RWPE2 (cell line): Measurements from ENCODE around the gene CCR7.

ENCODE experiments used
- ATAC-seq: fragments of 200-7000 bp; cut with Tn5 transposase; 3 replicates; pipeline ENCODE4 v1.9.1; 2021; ENCODE audit warnings: low read depth
- DNase-seq: peaks from one replicate; pipeline ENCODE4 v3.0.0-alpha.2; 2020; ENCODE audit warnings: low spot score
- H3K27ac ChIP-seq: fragments of 450-650 bp; 2 replicates; pipeline ENCODE4 v1.5.1; 2017; ENCODE audit warnings: mild to moderate bottlenecking; ENCODE audit not compliant: poor library complexity, severe bottlenecking
- H3K27me3 ChIP-seq: fragments of 250-450 bp; sonication (Bioruptor Pico); 2 replicates; pipeline ENCODE4 v1.5.1; 2021; ENCODE audit warnings: mild to moderate bottlenecking, moderate library complexity; ENCODE audit not compliant: insufficient read depth, poor library complexity, severe bottlenecking
- H3K36me3 ChIP-seq: fragments of 250-450 bp; sonication (Bioruptor Pico); 2 replicates; pipeline ENCODE4 v1.5.1; 2020; ENCODE audit warnings: low read depth, mild to moderate bottlenecking, moderate library complexity
- H3K4me1 ChIP-seq: fragments of 250-450 bp; sonication (Bioruptor Pico); 2 replicates; pipeline ENCODE4 v1.5.1; 2021; ENCODE audit warnings: mild to moderate bottlenecking, moderate library complexity; ENCODE audit not compliant: insufficient read depth, poor library complexity, severe bottlenecking
- H3K4me3 ChIP-seq: fragments of 250-450 bp; sonication (Bioruptor Pico); 2 replicates; pipeline ENCODE4 v1.5.1; 2021; ENCODE audit warnings: mild to moderate bottlenecking, moderate library complexity; ENCODE audit not compliant: severe bottlenecking
- H3K9me3 ChIP-seq: fragments of 250-450 bp; sonication (Bioruptor Pico); 2 replicates; pipeline ENCODE4 v1.5.1; 2021; ENCODE audit warnings: mild to moderate bottlenecking, moderate library complexity; ENCODE audit not compliant: severe bottlenecking
- CTCF ChIP-seq: fragments of 450-650 bp; IDR thresholded peaks from one replicate; pipeline ENCODE4 v1.5.1; 2017; ENCODE audit warnings: mild to moderate bottlenecking, moderate library complexity; ENCODE audit not compliant: poor library complexity, severe bottlenecking

CCR7 gene

DNA sequence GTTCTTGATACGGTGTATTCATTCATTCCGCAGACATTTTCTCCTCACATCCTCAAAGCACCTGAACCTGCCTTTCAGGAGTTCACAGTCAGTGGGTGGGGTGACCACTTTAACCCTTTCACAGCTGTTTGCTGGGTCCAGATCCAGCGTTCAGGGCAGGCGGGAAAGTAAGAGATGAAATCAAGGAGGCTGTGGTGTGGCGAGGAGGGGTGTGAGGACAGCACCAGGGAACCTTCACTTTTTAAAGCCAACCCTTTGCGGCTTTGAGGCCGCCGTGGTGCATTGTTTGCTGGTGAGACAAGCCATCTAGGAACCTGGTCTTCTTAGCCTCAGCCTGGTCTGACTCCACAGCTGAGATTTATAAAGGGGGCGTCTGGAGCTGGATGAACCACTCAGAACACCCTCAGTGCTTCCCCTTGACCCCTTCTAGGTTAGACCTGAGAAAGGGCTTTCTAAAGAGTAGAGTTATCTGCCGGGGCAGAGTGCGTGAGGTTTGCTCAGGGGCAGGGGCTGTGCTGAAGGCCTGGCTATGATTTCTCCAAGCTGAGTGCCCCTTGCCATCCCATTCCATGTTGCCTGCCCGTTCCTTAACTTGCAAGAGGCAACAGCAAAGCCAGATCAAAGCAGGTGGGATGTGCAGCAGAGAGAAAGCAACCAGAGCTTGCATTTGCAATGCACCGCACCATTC is 933 bp downstream of the CCR7 start:
- Histone ChIP-seq H3K4me1 (peaks cover 7% of the 10 kb centered on the region), H3K9me3 (peaks cover 6% of the 10 kb centered on the region), H3K36me3 (no peaks in the 10 kb centered on the region), H3K27ac (no peak overlapping the region), H3K27me3 (peaks cover 3% of the 10 kb centered on the region), H3K4me3 (no peak overlapping the region)
- DNase-seq (no peak), ATAC-seq (no peak)
- TF ChIP-seq CTCF, result no peak

- H3K4me1 ChIP-seq, result peaks cover 7% of the 10 kb centered on the region
Measured at GRCh38 chr17:40563220-40564052, 1.8 kb downstream of the CCR7 start.

GRCh38 chr17:40562838-40563219 is 2.4 kb downstream of the CCR7 start:
- no peak for TF ChIP-seq CTCF
- Histone ChIP-seq H3K9me3 (peaks cover 6% of the 10 kb centered on the region), H3K36me3 (no peaks in the 10 kb centered on the region), H3K4me3 (no peak overlapping the region), H3K4me1 (peaks cover 7% of the 10 kb centered on the region), H3K27me3 (no peaks in the 10 kb centered on the region), H3K27ac (no peak overlapping the region)
- no peak for ATAC-seq
- no peak for DNase-seq

More at GRCh38 chr17:40563220-40564052, 1.8 kb downstream of the CCR7 start:
- no peaks in the 10 kb centered on the region for H3K36me3 ChIP-seq
- H3K9me3 ChIP-seq, result peaks cover 6% of the 10 kb centered on the region
- H3K4me3 ChIP-seq, result no peak overlapping the region
- TF ChIP-seq CTCF, result no peak
- ATAC-seq (no peak), DNase-seq (no peak)
- no peaks in the 10 kb centered on the region for H3K27me3 ChIP-seq
- H3K27ac ChIP-seq, result no peak overlapping the region

- no peak for TF ChIP-seq CTCF
- no peak overlapping the region for H3K4me3 ChIP-seq
- H3K27me3 ChIP-seq, result no peaks in the 10 kb centered on the region
- no peak for ATAC-seq
- no peak for DNase-seq
- H3K27ac ChIP-seq, result no peak overlapping the region
- H3K4me1 ChIP-seq, result peaks cover 7% of the 10 kb centered on the region
- peaks cover under 1% of the 10 kb centered on the region for H3K9me3 ChIP-seq
- H3K36me3 ChIP-seq, result no peaks in the 10 kb centered on the region
Measured at GRCh38 chr17:40561871-40562611, 3.2 kb downstream of the CCR7 start.
